Measurements from ENCODE around the gene BTC. TPM values are rescaled to one million over a fixed set of nuclear protein-coding genes. Genes with fewer than 3 reads are reported as not detected.

The BTC gene
- 0.65 and 1.5 TPM in 2 replicates for total RNA-seq

DNA sequence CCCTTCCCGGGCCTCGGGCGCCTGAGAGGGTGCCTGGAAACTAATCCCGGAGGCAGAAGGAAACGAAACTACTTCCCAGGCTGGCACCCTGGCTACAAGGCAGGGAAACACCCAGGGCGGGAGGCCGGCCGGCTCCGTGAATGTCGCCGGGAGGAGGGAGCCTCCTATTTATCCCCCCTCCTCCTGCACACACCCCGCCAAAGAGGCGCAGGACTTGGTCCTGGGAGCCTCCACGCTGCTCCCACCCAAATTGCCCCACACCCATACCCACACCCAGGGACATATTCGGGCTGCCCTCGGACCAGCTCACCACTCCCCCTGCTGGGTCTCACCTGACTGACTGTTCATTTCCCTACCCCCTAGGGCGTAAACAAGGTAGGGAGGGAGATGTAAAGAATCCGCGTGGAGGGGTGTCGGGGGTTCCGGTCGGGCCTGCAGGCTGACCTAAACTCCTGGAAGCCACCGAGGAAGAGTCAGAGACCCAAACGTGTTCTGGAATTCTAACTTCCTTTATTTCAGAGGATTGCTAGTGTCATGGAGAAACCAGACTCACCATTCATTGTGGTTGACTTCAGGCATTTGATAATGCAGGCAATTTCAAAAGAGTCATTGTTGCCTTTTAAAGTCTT is at the start of gene BTC:
Gene BTC, minus strand, starts transcription at position 142 of the 629 bp plus-strand sequence. CDS start 198 bp downstream, outside the sequence.

Other genes starting within 250 kb of the BTC start
- gene PARM1, start 138.6 kb upstream of the BTC start, total RNA-seq, result 0.13 and 0.33 TPM in 2 replicates

All from mesangial cell (primary cell).